Fibroblast of skin of right biceps (primary cell): Measurements from ENCODE around the gene CD74.
"Not testable (repeated sequence)": the region's sequence is repeated elsewhere in the genome, so short reads cannot be mapped to it uniquely, and the experiment has no call there.

ENCODE experiments used
- DNase-seq: peaks from one replicate; pipeline ENCODE4 v3.0.0-alpha.2; 2013

Gene CD74

GRCh38 chr5:150441813-150442698 lies 29.3 kb upstream of the CD74 start:
- DNase-seq = no peak

GRCh38 chr5:150440948-150441812 lies 28.5 kb upstream of the CD74 start:
- no peak for DNase-seq

- DNase-seq = no peak
These were observed 26.3 kb upstream of the CD74 start for GRCh38 chr5:150438873-150439546.

- DNase-seq = peak; percentile 79
These were observed 23.5 kb upstream of the CD74 start for GRCh38 chr5:150436141-150436680.

GRCh38 chr5:150434464-150434863 lies 21.8 kb upstream of the CD74 start:
- DNase-seq = peak; percentile 84

GRCh38 chr5:150431574-150431973 lies 18.9 kb upstream of the CD74 start:
- DNase-seq = no peak

- DNase-seq = no peak
These were observed 18.3 kb upstream of the CD74 start for GRCh38 chr5:150431048-150431447.

GRCh38 chr5:150429410-150429873 lies 16.7 kb upstream of the CD74 start:
- DNase-seq = no peak

- no peak for DNase-seq
These were observed 16.3 kb upstream of the CD74 start for GRCh38 chr5:150428978-150429377.

- DNase-seq = no peak
These were observed 15.6 kb upstream of the CD74 start for GRCh38 chr5:150428106-150428876.

GRCh38 chr5:150426165-150426564 lies 13.5 kb upstream of the CD74 start:
- DNase-seq = not testable (repeated sequence)

GRCh38 chr5:150422758-150423157 lies 10.0 kb upstream of the CD74 start:
- no peak for DNase-seq

- no peak for DNase-seq
These were observed 9.4 kb upstream of the CD74 start for GRCh38 chr5:150422075-150422474.

- DNase-seq = no peak
These were observed 7.0 kb upstream of the CD74 start for GRCh38 chr5:150419630-150420270.

- DNase-seq = not testable (repeated sequence)
These were observed 1.4 kb upstream of the CD74 start for GRCh38 chr5:150413902-150414790.

GRCh38 chr5:150413176-150413901 lies 629 bp upstream of the CD74 start:
- DNase-seq = no peak

- no peak for DNase-seq
These were observed 1.3 kb downstream of the CD74 start for GRCh38 chr5:150411245-150411979.

GRCh38 chr5:150410524-150411244 lies 2.0 kb downstream of the CD74 start:
- peak; percentile 48 for DNase-seq
